Pulmonary artery endothelial cell (primary cell): ENCODE results near the gene PLEKHA8. TPM values are rescaled to one million over a fixed set of nuclear protein-coding genes. Genes with fewer than 3 reads are reported as not detected.

ENCODE experiments used
- DNase-seq: peaks from one replicate; pipeline ENCODE4 v3.0.0-alpha.2; 2011; ENCODE audit warnings: low read depth, low spot score
- total RNA-seq: library from RNA; depleted of rRNA; stranded (reverse); fragments of >200 nt; gene quantifications from 2 replicates; pipeline ENCODE4 v1.2.3, GENCODE V29; 2014

The PLEKHA8 gene
- total RNA-seq, 1 donor from 2014 or later: 12.7 TPM

DNA sequence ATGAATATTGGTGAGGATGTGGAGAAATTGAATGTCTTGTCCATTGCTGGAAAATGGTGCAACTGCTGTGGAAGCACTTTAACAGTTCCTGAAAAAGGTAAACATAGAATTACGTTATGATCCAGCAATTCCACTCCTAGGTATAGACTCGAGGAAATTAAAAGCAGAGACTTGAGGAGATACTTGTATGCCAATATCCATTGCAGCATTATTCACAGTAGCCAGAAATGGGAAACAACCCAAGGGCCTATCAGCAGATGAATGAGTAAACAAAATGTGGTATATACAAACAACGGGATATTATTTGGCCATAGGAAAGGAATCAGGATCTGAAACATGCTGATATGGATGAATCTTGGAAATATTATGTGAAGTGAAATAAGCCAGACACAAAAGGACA lies 74.1 kb downstream of the PLEKHA8 start:
- DNase-seq: no peak

DNA sequence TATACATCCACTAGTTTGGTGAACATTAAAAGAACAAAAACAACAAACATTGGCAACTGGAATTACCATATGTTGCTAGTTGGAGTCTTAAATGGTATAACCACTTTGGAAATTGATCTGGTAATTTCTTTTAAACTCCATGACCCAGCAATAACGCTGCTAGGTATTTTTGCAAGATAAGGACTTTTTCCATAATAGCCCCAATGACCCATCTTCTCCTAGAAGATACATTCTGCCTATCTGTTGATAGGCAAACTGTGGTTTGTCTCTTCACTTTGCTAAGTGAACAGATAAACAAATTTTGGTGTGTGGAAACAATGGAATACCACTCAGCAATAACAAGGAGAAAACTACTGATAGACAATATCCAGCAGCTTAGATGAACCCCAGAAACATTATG lies 75.9 kb downstream of the PLEKHA8 start:
- no peak for DNase-seq

DNA sequence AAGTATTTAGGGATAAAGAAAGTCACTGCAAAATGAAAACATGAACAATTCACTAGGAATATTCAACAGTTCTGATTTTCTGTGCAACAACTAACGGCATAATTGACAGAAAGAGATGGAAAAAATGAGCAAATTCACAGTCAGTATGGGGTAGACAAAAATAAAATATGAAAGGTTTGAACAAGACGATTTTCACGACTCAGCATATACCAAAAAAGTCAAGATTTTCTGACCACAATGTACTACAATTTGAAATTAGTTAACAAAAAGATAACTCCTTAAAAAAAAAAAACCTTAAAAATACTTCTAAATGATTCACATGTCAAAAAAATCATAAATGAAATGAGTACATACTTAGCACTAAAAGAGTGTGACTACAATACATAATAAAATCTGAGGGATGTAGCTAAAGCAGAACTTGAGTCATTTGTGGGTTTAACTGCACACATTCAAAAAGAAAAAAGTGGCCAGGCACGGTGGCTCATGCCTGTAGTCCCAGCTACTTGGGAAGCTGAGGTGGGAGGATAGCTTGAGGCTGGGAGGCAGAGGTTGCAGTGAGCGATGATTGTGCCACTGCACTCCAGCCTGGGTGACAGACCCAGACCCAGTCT lies 84.0 kb downstream of the PLEKHA8 start:
- DNase-seq: no peak

DNA sequence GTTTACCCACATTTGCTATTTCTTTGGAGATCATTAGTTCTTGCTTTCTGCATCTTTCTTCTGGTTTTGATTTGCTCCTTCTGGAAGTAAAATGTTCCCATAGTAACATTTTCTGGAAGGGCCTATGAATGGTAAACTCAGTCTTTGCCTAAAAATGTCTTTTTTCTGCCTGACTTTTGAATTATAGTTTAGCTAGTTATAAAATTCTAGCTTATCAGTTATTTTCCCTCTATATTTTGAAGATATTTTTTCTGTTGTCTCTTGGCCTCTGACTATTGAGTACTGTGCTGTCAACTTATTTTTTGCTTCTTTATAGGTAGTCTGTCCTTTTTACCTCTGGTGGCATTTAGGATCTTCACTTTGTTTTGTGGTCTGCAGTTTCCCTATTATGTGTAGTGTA lies 84.9 kb downstream of the PLEKHA8 start:
- no peak for DNase-seq

- DNase-seq: no peak
Measured at GRCh38 chr7:30114536-30115238, 86.5 kb downstream of the PLEKHA8 start.

DNA sequence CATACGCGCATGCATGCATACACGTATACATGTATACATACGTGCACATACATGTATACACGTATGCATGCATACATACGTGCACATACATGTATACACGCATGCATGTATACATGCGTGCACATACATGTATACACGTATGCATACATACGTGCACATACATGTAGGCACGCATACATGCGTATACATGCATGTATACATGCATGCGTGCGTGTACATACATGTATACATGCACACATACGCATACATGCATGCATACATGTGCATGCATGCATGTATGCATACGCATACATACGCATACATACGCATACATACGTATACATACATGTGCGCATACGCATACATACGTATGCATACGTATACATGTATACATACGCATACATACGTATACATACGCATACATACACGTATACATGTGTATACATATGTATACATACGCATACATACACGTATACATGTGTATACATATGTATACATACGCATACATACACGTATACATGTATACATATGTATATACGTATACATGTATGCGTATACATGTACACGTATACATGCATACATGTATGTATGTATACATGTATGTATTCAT lies 87.6 kb downstream of the PLEKHA8 start:
- DNase-seq: no peak

GRCh38 chr7:30116771-30117170 lies 88.6 kb downstream of the PLEKHA8 start:
- no peak for DNase-seq

- DNase-seq: no peak
Measured at GRCh38 chr7:30117896-30118295, 89.7 kb downstream of the PLEKHA8 start.

GRCh38 chr7:30119890-30120577 lies 91.8 kb downstream of the PLEKHA8 start:
- no peak for DNase-seq

DNA sequence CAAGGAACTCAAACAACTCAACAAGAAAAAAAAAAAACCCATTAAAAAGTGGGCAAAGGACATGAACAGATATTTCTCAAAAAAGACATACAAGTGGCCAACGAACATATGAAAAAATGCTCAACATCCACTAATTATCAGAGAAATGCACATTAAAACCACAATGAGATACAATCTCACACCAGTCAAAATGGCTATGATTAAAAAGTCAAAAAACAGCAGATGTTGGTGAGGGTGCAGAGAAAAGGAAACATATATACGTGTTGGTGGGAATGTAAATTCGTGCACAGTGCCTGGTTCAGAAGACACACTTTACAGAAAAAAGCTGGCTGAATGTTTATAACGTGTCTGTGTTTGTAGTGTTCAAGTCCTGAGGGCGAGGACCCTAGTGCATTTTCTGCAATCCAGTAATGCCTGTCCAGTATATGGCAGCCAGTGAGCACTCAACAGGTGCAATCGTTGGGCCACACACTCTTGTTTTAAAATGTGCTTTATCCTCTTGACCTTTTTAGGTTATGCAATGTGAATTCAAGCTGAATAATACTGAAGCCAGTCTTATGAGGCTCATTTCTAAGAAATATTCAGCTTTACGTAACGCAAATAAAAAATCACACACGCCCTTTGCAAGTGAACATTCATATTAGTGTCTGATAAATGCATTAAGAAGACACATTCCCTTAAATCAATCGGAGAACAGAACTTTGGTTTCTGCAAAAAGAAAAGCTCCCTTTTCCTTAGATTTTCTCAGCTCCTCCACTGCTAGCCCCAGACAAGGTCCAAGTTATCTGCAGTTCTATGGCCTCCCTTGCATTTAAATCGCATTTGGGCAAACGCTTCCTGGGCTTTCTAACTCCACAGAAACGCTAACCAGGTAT lies 105.8 kb downstream of the PLEKHA8 start:
- no peak for DNase-seq

- peak; percentile 32 for DNase-seq
Measured at GRCh38 chr7:30134611-30135300, 106.5 kb downstream of the PLEKHA8 start, which contains the start of gene MTURN. TSS of gene MTURN (plus strand) at chr7:30134986. CDS start at chr7:30135137, 151 bp downstream.

DNA sequence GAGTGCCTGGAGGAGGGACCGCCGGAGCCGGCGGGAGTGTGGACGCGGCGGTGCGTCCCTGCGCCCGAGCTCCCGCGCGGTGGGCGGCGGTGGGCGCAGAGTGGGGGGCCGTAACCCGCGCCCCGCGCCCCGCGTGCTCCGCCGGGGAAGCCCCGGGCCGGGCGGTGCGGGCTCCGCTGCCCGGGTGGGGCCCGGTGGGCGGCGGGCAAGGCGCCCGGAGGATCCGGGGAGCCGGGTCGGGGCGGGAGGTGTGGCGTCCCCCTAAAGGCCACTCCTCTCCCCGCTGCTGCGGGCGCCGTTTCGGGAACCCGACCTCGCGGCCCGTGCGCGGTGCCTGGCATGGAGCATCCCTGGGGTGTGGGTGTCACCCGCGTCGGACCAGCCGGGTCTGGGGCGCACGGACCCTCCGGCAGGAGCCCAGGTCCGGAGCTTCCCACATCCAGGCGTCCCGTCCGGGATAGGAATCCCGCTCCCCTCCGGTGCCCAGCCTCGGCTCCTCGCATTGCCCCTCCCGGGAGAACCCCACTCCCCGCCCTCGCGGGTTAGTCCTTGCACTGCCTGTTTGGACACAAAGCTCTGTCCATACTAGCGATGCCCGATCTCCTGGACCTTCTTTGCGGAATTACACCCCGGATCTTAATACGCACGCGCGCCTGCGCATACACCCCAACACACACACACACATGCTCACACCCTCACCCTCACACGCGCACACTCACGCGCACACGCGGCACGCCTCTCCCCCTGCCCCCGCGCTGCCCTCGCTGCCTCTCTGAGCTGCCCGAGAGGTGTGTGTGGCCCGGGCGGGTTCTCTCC lies 107.3 kb downstream of the PLEKHA8 start:
- no peak for DNase-seq

GRCh38 chr7:30136117-30136731 lies 108.0 kb downstream of the PLEKHA8 start:
- DNase-seq: no peak

- no peak for DNase-seq
Measured at GRCh38 chr7:30136743-30137485, 108.7 kb downstream of the PLEKHA8 start.

GRCh38 chr7:30139836-30140384 lies 111.7 kb downstream of the PLEKHA8 start:
- DNase-seq: no peak

GRCh38 chr7:30140456-30140855 lies 112.2 kb downstream of the PLEKHA8 start:
- DNase-seq: no peak

GRCh38 chr7:30142710-30143109 lies 114.5 kb downstream of the PLEKHA8 start:
- DNase-seq: no peak

GRCh38 chr7:30143748-30144251 lies 115.6 kb downstream of the PLEKHA8 start:
- no peak for DNase-seq
